Nephron progenitor cell (in vitro differentiated cells): ENCODE results near the gene PARD3.

Experiments used
- DNase-seq: peaks from one replicate; pipeline ENCODE4 v3.0.0; 2021
- H3K27ac Mint-ChIP-seq: 2 replicates; pipeline ENCODE4 v1.8.0; 2021; ENCODE audit warnings: mild to moderate bottlenecking, moderate library complexity, mixed read lengths
- H3K27me3 Mint-ChIP-seq: 2 replicates; pipeline ENCODE4 v1.8.0; 2021; ENCODE audit warnings: mild to moderate bottlenecking, low read depth, mixed read lengths; ENCODE audit not compliant: poor library complexity
- H3K36me3 Mint-ChIP-seq: 2 replicates; pipeline ENCODE4 v1.8.0; 2021; ENCODE audit warnings: low read depth, mixed read lengths
- H3K4me1 Mint-ChIP-seq: 2 replicates; pipeline ENCODE4 v1.8.0; 2021; ENCODE audit warnings: mixed read lengths
- H3K4me3 Mint-ChIP-seq: 2 replicates; pipeline ENCODE4 v1.8.0; 2021; ENCODE audit warnings: mild to moderate bottlenecking, moderate library complexity, mixed read lengths
- H3K9me3 Mint-ChIP-seq: 2 replicates; pipeline ENCODE4 v1.8.0; 2021; ENCODE audit warnings: mild to moderate bottlenecking, moderate library complexity, mixed read lengths
- CTCF ChIP-seq: fragments of 200-600 bp; sonication (generic); IDR thresholded peaks from 2 replicates; pipeline ENCODE4 v1.5.0; 2021; ENCODE audit warnings: antibody characterized with exemption

The PARD3 gene

DNA sequence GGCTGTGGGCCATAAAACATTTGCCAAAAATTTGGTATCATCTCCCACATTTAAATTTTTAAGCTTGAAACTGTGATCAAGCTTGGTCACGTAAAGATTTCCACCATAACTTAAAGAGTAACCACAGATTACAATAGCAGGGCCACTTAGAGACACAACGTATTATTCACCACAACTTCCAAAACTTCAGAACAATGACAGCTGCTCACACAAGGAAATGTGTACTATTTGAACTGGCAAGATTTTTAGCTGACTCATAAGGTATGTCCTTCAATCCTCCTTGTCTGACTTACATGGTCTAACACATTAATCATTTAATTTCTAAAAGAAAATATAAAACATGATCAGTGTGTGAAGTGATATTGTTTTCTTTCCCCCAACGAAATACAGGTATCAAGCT lies 234.5 kb downstream of the PARD3 start:
- no peak overlapping the region for H3K4me3 Mint-ChIP-seq
- H3K9me3 Mint-ChIP-seq = no peaks in the 10 kb centered on the region
- no peaks in the 10 kb centered on the region for H3K36me3 Mint-ChIP-seq
- peaks cover 50% of the 10 kb centered on the region for H3K4me1 Mint-ChIP-seq
- H3K27me3 Mint-ChIP-seq = no peaks in the 10 kb centered on the region
- no peak overlapping the region for H3K27ac Mint-ChIP-seq
- no peak for TF ChIP-seq CTCF
- DNase-seq = no peak

GRCh38 chr10:34580214-34580613 lies 234.9 kb downstream of the PARD3 start:
- H3K4me3 Mint-ChIP-seq = no peak overlapping the region
- H3K27ac Mint-ChIP-seq = no peak overlapping the region
- H3K9me3 Mint-ChIP-seq = no peaks in the 10 kb centered on the region
- TF ChIP-seq CTCF = no peak
- no peak for DNase-seq
- H3K27me3 Mint-ChIP-seq = no peaks in the 10 kb centered on the region
- no peaks in the 10 kb centered on the region for H3K36me3 Mint-ChIP-seq
- H3K4me1 Mint-ChIP-seq = peaks cover 46% of the 10 kb centered on the region

DNA sequence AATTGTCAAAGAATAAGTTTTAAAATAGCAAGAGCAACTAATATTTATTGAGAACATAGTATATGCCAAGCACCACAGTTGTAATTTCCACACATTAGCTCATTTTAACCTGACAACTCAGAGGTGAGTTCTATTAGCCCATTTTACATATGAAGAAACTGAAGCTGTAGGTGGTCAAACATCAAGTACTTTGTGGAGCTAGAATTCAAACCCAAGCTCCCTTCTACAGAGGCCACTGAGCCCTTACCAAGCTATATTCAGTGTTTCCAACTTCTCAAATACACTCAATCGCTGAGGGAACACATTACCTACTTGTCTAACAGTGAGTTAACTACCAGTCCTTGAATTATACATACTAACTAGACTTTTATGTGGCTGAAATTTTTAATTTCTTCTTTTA lies 236.6 kb downstream of the PARD3 start:
- Mint-ChIP-seq H3K4me1 (peaks cover 32% of the 10 kb centered on the region), H3K9me3 (no peaks in the 10 kb centered on the region), H3K36me3 (no peaks in the 10 kb centered on the region), H3K4me3 (no peak overlapping the region), H3K27ac (no peak overlapping the region), H3K27me3 (no peaks in the 10 kb centered on the region)
- no peak for DNase-seq
- TF ChIP-seq CTCF = no peak

DNA sequence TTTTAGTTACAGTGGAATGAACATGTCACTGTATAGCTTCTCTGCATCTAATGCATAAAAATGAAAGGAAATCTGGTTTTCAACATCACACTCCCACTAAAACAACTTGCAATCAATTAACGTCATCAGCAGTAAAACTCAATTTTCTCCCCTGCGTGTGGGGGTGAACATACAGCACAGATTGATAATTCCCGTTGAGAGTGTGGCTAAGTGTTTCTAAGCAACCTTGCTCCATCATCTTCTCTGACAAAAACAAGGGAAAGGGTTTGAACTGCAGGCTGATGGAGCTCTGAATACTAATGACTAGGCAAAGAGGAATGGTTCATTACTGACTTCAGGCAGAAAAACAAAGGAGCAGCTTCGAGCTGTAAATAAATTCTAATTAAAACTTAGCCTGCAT lies 238.3 kb downstream of the PARD3 start:
- Mint-ChIP-seq H3K4me3 (no peak overlapping the region), H3K27me3 (no peaks in the 10 kb centered on the region), H3K36me3 (no peaks in the 10 kb centered on the region), H3K27ac (no peak overlapping the region), H3K9me3 (no peaks in the 10 kb centered on the region), H3K4me1 (peaks cover 30% of the 10 kb centered on the region)
- no peak for DNase-seq
- TF ChIP-seq CTCF = no peak

- no peaks in the 10 kb centered on the region for H3K27me3 Mint-ChIP-seq
- no peak for DNase-seq
- H3K36me3 Mint-ChIP-seq = no peaks in the 10 kb centered on the region
- H3K4me3 Mint-ChIP-seq = no peak overlapping the region
- peak overlapping the region; percentile 83 for H3K27ac Mint-ChIP-seq
- H3K9me3 Mint-ChIP-seq = no peaks in the 10 kb centered on the region
- H3K4me1 Mint-ChIP-seq = peaks cover 27% of the 10 kb centered on the region
- no peak for TF ChIP-seq CTCF
Measured at GRCh38 chr10:34575882-34576281, 239.2 kb downstream of the PARD3 start.

DNA sequence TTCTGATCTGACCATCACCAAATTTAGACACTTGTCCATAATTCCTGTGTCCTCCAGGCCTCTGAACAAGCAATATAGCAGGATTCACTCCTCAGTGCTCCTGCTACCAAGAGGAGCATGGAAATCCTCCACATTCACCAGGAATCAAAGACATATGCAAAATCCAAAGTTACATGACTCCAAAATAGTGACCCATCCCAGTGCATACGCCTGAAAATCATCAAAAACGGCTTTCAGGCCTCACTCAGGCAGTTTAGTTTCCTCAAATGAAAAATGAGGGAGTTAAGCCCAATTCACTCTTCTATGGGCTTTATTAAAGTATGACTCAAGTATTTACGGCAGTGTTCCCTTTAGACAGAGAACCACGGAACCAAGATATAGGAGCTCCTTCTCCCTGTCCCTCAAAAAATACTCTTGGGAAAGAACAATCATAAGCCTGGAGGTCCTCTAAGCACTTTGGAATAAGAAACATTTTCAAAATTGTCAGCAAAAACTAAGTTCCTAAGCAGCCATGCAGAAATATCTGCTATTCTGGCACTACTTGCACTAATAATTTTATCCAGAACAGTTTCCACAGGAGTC lies 240.7 kb downstream of the PARD3 start:
- Mint-ChIP-seq H3K27ac (no peak overlapping the region), H3K27me3 (no peaks in the 10 kb centered on the region), H3K9me3 (no peaks in the 10 kb centered on the region), H3K36me3 (no peaks in the 10 kb centered on the region), H3K4me3 (no peak overlapping the region), H3K4me1 (peaks cover 27% of the 10 kb centered on the region)
- DNase-seq = no peak
- TF ChIP-seq CTCF = no peak
